HL-60/S4 (cell line): ENCODE results near the gene MAP4K2.

Experiments
- in situ Hi-C: fragments of 300-500 bp; cut with MboI; formaldehyde crosslinking; loops from 2 replicates; pipeline ENCODE4 v1.14.3; 2022; ENCODE audit warnings: low sequenced_read_pairs

MAP4K2 gene

GRCh38 chr11:64796047-64796756, 6.8 kb downstream of the MAP4K2 start:
- in situ Hi-C loops: no loop called here

GRCh38 chr11:64794526-64794925, 8.5 kb downstream of the MAP4K2 start:
- in situ Hi-C loops: no loop called here

- in situ Hi-C loops: no loop called here
Measured at GRCh38 chr11:64793271-64794160, 9.5 kb downstream of the MAP4K2 start.

- in situ Hi-C loops: no loop called here
Measured at GRCh38 chr11:64792482-64792881, 10.5 kb downstream of the MAP4K2 start.

- in situ Hi-C loops: no loop called here
Measured at GRCh38 chr11:64791781-64792291, 11.2 kb downstream of the MAP4K2 start.

- in situ Hi-C loops: no loop called here
Measured at GRCh38 chr11:64790205-64791095, 12.6 kb downstream of the MAP4K2 start.

- in situ Hi-C loops: no loop called here
Measured at GRCh38 chr11:64789331-64790204, 13.4 kb downstream of the MAP4K2 start.

GRCh38 chr11:64788321-64789215, 14.4 kb downstream of the MAP4K2 start:
- in situ Hi-C loops: no loop called here

- in situ Hi-C loops: no loop called here
Measured at GRCh38 chr11:64787526-64788320, 15.3 kb downstream of the MAP4K2 start.

- in situ Hi-C loops: no loop called here
Measured at GRCh38 chr11:64786308-64786707, 16.7 kb downstream of the MAP4K2 start.

- in situ Hi-C loops: no loop called here
Measured at GRCh38 chr11:64784813-64785581, 18.0 kb downstream of the MAP4K2 start.

GRCh38 chr11:64778473-64779298, 24.3 kb downstream of the MAP4K2 start, which contains the start of gene SF1:
Gene SF1 (minus strand): TSS chr11:64778542. CDS start chr11:64778392, 150 bp downstream.
- in situ Hi-C loops: no loop called here

GRCh38 chr11:64778223-64778472, 24.9 kb downstream of the MAP4K2 start:
- in situ Hi-C loops: no loop called here

GRCh38 chr11:64777449-64778222, 25.4 kb downstream of the MAP4K2 start:
- in situ Hi-C loops: no loop called here

GRCh38 chr11:64776875-64777274, 26.1 kb downstream of the MAP4K2 start:
- in situ Hi-C loops: no loop called here

- in situ Hi-C loops: no loop called here
Measured at GRCh38 chr11:64776425-64776824, 26.6 kb downstream of the MAP4K2 start.
